GM21786 (cell line): Measurements from ENCODE around the gene BCL11A.
A peak's percentile ranks its signal among the peaks of the same experiment; 100 is the strongest.

Experiments
- ATAC-seq: cut with Tn5 transposase; IDR thresholded peaks from one replicate; pipeline ENCODE4 v1.9.1; 2021; ENCODE audit not compliant: unreplicated experiment

BCL11A gene

DNA sequence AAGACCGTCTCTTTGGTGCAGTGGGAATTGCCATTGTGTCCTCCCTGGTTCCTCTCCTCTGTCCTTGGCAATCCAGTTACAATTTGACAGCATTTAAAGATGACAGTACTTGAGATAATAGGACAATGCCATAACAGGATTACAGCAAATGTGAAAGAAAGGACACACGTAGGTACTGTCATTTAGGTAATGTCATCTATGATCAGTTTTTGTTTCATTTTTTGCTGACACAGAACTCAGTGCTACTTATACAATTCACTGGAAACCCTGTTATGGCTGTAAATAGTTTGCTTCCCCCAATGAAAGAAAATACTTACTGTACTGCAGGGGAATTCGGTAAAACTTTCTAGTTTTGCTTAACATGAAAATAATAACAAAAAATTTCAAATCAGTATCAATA, 65.2 kb downstream of the BCL11A start:
- no peak for ATAC-seq

DNA sequence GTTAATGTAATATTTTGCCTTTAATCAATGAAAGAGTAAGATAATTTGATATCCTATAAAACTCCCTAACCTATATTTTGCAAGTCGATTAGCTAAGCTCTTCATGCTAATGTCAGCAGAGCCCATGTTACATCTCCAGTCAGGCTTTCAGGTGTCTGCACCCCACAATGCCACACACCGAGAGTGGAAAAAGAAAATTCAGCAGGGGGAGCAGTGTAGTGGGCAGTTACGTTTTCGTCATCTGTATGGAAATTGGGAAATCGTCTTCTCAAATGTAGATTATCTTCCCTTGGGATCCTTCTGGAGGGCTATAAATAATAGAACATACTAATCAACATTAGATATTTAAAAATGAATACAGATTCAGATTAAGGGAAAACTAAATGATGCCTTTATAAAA, 66.3 kb downstream of the BCL11A start:
- no peak for ATAC-seq

DNA sequence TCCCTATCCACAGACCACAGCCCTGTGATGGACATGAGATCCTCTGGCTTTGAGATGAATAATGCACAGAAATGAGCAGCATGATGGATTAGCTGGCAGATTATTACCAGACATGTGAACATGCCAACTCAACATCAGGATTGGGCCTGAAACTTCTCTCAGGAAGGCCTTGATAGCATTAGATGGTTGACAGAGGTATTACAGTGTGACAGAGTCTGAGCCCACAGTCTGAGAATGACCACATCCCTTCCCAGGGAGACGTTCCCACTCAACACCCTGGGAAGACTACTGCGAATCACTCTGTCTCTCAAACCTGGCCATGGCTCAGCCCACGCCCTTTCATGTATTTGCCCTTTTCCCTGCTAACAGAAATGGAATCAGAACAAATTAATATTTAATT, 66.9 kb downstream of the BCL11A start:
- ATAC-seq: no peak

DNA sequence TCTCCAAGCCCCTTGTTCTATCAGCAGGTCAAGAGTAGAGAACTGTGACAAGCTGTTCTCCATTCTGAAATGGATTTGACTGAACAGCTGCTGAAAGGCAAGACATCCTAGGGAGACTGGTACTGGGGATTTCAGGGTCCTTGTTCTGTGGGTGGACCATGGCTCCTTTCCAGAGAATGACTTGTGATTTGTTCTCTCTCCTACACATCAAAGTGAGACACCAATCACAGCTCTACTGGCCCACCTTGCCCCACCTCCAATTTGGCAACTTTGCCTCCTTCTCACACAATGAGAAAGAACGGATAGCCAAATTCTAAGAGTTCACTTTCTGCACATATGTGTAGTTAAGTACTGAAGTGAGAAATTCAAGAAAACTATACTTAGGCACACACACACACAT, 67.4 kb downstream of the BCL11A start:
- no peak for ATAC-seq

DNA sequence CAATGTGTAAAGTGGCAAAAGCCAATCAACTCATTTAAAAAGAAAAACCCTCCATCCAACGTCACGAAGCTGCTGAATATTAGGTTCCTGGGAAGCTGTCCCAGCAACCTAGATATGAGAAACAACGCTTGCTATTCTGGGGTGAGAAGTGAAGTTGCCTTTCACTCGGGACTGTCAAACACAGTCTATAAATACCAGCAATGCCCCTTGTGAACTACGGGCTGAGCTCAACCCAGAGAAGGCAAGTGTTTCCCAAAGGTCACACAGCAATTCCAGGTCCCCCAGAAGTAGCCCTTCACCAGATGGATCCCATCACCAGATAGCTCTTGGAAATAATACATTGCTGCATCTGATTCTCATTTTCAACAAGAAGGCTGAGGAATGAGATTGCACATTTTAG, 67.9 kb downstream of the BCL11A start:
- ATAC-seq: no peak

DNA sequence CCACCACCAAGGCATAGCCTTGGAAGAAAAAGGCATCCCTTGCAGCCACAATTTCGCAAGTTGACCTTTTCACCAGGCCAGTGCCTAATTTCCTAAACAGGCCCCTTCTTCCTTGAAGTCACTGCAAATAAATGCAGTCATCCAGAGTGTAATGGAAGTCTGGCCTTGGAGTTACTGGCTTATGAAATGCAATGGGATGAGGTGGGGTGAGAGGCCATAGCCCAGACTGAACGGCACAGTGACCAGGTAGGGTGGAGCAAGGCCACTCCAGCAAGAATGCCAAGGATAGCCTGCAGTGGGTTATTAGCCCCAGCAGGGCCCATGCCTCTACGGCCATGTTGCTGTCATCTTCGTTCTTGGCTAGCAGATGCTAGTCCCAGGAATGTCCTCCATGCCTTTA, 68.4 kb downstream of the BCL11A start:
- no peak for ATAC-seq

DNA sequence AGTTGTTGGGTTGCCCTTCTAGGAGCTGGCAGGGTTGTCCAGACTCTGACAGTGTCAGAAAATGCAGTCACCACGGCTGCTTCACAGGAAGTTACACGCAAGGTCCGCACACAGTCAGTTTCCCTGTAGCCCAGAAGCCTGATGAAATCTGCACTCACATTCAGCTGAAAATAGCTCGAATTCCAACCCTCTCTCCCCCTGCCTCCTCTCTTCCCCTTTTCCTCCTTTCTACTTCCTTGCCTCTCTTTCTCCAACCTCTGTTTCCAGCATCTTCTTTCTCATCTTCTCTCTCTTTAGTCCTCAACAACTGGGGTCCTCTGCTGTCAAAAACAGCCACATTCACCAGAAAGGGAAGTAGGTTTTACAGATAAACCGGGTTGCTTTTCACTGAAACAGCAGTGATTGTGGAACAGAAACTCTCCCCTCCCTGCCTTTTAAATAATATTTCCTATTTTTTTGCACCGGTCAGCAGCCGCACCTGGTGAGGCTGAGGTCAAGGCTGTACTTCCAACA, 69.3 kb downstream of the BCL11A start:
- peak; percentile 35 for ATAC-seq

DNA sequence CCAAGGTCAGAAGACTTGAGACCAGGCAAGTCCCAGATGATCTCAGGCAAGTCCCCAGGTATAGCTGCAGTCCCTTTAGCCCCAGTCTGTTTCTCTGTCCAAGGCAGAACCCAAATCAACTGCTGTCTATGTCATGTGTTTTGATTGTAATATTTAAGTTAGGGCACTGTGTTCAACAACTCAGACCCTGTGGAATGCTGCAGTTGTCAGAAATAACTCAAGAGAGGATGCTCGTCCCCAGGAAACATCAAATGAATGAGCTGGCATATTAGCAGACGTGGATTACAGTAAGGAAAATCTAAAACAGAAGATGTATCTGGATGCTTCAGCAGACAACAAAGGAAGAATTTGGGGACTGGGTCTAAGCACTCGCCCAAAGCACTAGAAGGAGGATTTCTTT, 70.1 kb downstream of the BCL11A start:
- ATAC-seq: no peak

DNA sequence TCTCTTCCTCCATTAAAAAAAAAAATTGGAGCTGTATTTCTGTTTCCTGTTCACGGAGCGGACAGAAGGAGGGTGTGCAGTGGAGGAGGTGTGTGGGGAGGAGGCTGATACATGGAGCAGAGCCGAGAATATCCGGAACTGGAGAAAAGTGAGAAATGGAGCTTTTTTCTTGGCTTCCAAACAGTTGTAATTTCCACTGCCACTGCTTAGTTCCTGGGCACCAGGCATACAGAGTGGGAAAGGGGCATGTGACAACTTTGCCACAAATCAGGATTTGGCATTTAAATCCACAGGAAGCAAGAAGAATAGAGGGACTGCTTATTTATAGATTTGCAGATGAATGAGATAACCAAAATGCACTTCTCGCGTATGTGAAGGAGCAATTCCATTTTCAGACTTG, 71.2 kb downstream of the BCL11A start:
- no peak for ATAC-seq

DNA sequence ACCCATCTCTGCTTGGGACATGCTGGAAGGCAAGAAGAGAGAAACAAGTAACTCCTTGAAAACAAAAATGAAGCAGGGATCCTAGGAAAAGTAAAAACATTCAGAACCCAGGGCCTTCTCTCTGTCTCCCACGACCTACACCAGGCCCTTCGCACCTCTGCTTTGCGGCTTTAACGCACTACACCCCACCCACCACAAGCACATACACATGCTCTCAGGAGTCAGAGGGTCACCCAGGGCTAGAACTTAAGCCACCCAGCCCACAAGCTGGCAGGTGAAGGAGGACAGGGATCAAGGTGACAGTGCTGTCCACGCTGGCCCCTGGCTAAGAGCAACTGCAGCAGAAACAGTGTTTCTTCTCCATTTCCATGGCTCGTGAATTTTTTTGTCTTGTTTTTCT, 72.2 kb downstream of the BCL11A start:
- ATAC-seq: no peak

DNA sequence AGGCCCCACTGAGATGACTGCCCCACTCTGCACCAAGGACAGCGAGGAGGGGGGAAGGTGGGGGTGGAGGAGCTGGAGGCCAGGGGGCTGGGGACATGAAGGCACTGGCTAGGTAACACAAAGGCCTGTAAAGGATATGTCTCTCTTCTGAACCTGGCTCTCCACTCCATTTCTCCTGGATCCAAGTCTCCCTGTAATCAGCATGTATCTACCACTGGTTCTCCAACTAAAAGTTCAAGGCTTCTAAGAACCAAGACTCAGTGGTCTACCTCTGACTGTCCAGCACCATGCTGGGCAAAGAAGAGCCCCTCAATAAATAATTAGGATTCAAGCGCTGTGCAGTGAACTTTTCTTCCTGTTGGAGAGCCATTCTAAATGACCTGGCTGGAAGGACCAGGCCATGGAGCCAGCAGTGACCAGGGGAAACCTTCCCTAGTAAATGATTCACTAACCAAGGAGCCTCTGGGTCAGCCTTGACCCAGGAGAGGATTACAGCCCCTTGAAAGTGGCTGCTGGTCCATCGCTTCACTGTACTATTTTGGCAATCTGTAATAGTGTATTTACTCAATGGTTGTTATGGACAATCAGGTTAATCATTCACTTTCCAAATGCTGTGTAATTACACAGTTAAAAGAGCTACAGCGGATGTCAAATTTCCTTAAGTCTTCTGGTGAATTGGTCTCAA, 73.2 kb downstream of the BCL11A start:
- no peak for ATAC-seq

DNA sequence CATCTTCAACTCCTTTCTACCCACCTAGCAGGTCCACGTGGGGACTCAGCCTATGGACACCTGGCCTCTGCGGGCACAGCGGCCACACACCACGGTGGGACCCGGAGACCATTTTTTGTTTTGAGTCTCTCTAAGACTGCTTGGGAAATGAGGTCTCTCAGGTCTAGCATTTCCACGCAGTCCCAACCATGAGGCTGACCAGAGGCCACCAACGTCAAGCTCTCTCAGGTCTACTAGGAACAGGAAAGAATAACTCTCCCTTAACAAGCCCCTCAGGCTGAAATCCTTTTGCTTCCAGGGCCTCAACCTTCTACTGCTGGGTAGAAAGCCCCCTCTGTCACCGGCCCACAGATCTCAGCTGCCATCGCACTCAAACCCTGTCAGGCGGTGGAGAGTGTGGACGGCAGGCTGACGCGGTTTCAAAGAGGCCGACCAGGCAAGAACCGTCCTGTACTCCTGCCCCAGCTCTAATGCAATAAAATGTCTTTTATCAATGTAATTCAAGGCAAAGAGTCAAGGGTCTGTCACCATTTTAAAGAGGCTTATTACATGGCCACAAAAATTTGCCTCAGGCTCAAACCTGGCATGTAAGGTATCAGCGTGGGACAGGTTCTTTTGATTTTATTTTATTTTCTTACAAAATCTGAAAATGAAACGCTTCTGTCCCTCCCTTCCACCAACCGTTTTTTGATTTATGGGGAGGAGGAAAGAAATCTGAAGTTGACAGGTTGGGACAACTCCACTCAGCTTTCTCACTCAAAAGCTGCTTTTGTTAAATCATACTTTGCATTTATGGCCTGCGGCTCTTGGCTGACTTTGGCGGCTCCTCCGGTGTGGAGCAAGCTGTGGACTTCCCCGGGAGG, 74.0 kb downstream of the BCL11A start:
- no peak for ATAC-seq

DNA sequence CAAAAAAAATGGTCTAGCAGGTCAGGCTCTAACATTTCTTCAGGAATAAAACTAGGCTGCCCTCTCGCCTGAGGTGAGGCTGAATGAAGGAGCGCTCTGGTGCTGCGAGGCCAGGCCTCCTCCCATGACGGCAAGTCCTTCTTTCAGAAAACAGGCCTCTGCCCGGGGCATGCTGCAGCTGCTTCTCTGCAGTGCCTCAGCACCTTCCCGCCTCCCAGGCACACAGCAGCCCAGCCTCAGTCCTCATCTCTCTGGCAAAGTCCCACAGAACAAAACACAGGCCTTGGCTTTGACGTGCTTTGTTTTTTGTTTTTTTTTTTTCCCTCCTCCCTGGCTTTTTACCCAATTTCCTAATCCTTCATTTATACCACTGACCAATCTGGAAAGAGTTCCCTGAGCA, 74.8 kb downstream of the BCL11A start:
- ATAC-seq: no peak

DNA sequence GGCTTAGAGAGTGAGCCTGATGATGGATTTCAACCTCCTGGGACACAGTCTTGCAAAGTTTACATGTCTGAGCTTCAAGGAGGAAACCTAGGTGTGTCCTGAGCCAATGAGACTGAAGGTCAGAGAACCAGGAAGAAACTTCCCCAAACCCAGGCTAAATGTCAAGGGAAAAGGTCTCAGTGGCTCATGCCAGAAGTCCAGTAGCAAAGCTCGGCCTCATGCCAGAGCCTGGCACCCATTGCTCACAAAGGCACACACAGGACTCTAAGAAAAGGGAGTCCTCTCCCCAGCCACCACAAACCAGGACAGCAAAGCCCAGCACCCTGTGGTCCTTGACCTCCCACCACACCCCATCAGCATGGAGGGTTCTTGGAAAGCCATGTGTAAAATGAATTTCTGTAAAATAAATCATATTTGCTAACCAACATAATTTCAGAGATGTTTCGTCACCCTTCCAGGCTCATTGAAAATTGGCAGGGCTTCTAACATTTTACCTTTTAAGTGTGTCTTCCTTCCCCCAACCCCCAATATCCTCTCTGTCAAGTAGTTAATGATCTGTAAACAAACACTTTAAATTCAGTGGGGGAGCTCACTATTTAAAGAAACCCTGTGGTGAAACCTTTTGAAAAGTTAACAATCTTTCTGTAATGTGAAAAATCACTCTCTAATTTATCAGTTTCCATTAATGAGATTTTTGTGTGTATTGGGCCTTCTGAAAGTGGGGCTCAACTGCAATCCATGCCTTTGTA, 77.1 kb downstream of the BCL11A start:
- no peak for ATAC-seq

DNA sequence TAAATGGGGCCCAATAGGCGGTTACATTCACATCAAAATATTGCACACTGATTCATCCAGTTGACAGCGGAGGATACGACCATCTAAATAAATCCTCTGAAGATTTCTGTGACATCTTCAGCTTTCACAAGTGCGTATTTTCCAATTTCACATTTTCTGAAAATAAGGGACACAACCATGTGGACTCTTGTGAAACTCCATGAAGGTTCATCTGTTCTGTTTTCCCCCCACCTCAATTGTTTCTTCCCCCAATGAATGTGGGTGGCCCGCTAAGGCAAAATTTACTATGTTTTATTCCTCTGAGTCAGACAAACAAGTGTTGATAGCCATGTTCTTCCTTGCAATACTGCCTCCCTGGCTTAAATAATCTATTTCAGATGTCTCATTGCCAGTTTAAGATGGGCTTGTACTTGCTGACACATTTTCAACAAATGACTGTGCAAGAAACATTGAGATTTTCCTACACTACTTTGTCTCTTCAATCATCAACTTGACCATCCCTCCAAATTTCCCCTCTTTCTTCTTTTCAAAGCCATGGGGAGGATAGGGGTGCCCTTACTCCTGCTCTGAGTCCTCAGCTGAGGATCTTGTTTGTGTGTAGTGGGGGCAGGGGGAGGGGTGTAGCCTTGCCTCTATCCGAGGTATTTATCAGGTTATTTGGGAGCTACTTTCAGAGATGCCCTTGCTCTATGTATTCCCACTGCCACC, 78.2 kb downstream of the BCL11A start:
- no peak for ATAC-seq

DNA sequence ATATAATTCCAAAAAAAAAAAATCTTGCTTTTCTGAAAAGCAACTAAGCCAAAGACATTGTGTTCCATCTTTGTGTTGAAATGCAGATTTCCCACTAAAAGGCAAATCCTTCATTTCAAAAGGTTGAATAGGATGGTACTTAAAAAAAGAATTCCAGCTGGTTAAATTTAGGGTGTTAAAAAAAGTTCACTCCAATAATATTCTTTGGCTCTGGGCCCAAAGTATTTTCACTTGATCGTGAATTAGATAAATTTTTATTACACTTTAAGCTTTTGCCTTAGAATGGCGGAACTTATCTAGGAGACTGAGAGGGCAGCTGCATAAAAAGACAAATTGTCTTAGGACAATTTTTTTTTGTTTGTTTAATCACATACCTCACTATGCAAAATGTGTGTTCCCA, 79.2 kb downstream of the BCL11A start:
- no peak for ATAC-seq

DNA sequence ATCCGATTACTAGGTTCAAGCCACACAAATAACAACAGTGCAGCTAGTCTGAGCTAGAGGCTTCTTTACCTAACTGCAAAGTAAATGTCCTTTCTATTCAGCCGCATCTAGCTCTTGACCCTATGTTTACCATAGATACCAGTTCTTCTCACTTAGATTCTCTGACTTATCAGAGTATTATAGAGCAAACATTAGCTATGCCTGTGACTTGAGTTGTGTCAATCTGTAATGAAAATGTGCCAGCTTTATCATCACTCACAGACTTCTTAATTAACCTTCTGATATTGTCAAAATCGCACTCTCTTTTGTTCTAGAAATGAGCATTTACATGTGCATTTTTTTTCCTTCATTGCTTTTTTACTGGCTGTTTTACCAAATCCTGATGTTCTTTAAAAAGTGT, 79.9 kb downstream of the BCL11A start:
- ATAC-seq: no peak

DNA sequence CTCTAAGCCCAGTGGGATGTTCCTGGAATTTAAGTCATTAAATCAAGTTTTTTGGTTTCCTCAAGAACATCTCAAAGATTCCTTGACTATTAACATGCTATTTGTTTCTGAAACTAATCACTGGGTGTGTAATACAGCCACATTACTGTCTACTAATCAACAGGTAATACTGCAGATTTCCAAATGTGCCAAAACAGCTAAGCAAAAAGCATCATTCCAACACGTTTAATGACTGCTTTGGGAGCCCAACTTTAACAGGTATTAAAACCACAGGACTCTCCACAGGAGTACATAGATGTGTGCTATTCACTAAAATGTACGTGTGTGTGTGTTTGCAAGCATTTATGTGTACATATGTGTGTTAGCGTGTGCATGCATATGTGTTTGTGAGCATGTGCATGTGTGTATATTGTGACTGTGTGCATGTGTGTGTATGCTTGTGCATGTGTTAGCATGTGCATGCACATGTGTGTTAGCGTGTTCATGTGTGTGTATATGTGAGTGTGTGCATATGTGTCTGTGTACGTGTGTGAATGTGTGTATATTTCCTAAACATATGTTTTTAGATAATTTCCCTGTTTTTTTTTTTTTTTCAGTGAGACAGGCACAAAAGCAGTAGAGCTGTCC, 80.7 kb downstream of the BCL11A start:
- ATAC-seq: no peak

DNA sequence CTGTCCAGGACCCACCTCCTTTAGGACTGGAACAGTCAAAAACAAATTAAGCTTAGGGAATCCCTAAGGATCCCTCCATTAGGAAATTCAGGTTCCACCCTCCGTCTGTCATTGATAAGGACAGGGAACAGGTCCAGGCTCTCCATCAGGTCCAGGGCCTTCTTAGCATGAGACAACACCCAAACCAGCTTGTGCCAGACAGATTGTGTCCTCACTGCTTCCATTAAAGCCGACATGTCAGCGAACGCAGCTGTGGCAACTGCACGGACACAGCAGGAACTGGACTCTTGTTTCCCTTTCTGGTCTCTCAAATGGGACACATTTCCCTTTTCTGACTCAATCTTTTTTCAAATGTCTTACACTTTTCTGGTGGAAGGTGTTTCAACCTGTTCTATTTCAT, 81.4 kb downstream of the BCL11A start:
- ATAC-seq: no peak

DNA sequence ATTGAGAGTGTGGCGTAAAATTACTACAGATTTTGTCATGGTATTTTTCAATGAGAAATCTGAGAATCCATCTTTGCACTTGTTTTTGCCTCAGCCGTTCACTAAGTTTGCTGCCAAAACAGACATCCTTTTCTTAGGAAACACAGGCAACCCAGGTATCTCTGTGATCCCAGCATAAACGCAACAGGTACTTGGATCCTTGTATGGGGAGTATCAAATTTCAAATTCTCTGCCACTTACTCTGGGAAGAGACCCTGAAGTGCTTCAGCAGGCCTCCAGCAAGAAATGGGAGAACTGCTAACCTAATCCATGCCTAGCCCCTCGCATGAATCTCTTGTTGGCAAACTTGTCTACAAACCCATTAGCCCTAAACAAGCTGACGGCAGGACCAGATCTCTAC, 83.1 kb downstream of the BCL11A start:
- ATAC-seq: no peak
